DOHH2 (cell line): Measurements from ENCODE around the gene HEATR5A.

Source experiments
- H3F3A ChIP-seq: fragments of 200-600 bp; sonication (generic), shearing (Covaris generic); 2 replicates; pipeline ENCODE4 v1.6.0; 2016; ENCODE audit warnings: antibody characterized with exemption, mild to moderate bottlenecking; ENCODE audit not compliant: control insufficient read depth, insufficient read depth
- H3K27ac ChIP-seq: fragments of 200-600 bp; sonication (generic); 2 replicates; pipeline ENCODE4 v1.5.1; 2014; ENCODE audit warnings: low read depth, mild to moderate bottlenecking, low read length, moderate library complexity
- H3K27me3 ChIP-seq: fragments of 200-600 bp; sonication (generic); 2 replicates; pipeline ENCODE4 v1.6.1; 2014; ENCODE audit warnings: mild to moderate bottlenecking, low read length, mixed read lengths; ENCODE audit not compliant: control insufficient read depth
- H3K36me3 ChIP-seq: fragments of 200-600 bp; sonication (generic); 2 replicates; pipeline ENCODE4 v1.6.1; 2014; ENCODE audit warnings: mild to moderate bottlenecking, low read length, moderate library complexity, mixed read lengths; ENCODE audit not compliant: control insufficient read depth
- H3K4me1 ChIP-seq: fragments of 200-600 bp; sonication (generic); 2 replicates; pipeline ENCODE4 v1.6.1; 2014; ENCODE audit warnings: mild to moderate bottlenecking, low read length, mixed read lengths; ENCODE audit not compliant: control insufficient read depth
- H3K4me2 ChIP-seq: fragments of 200-600 bp; sonication (generic); 2 replicates; pipeline ENCODE4 v1.6.0; 2014; ENCODE audit warnings: mild to moderate bottlenecking, low read length, moderate library complexity
- H3K4me3 ChIP-seq: fragments of 200-600 bp; sonication (generic); 2 replicates; pipeline ENCODE4 v1.5.1; 2014; ENCODE audit warnings: mild to moderate bottlenecking, low read length, mixed read lengths
- H3K79me2 ChIP-seq: fragments of 200-600 bp; sonication (generic); 2 replicates; pipeline ENCODE4 v1.6.1; 2014; ENCODE audit warnings: mild to moderate bottlenecking, low read length, mixed read lengths; ENCODE audit not compliant: control insufficient read depth
- H3K9me2 ChIP-seq: fragments of 200-600 bp; sonication (generic); replicated peaks from 2 replicates; pipeline ENCODE4 v1.6.1; 2014; ENCODE audit warnings: mild to moderate bottlenecking, low read length, mixed read lengths; ENCODE audit not compliant: control insufficient read depth
- H3K9me3 ChIP-seq: fragments of 200-600 bp; sonication (generic); 2 replicates; pipeline ENCODE4 v1.6.1; 2014; ENCODE audit warnings: antibody characterized with exemption, low read length, mixed read lengths; ENCODE audit not compliant: control insufficient read depth, insufficient read depth
- H4K20me1 ChIP-seq: fragments of 200-600 bp; sonication (generic); 2 replicates; pipeline ENCODE4 v1.6.0; 2014; ENCODE audit warnings: low read depth, mild to moderate bottlenecking, antibody characterized with exemption, low read length, moderate library complexity; ENCODE audit not compliant: control insufficient read depth, insufficient read depth
- CTCF ChIP-seq: fragments of 200-600 bp; sonication (generic); IDR thresholded peaks from one replicate; pipeline ENCODE4 v1.5.1; 2014; ENCODE audit warnings: antibody characterized with exemption, mild to moderate bottlenecking, low read depth, low read length; ENCODE audit not compliant: poor library complexity, severe bottlenecking
- EZH2phosphoT487 ChIP-seq: fragments of 200-600 bp; sonication (generic); IDR thresholded peaks from 2 replicates; pipeline ENCODE4 v1.6.1; 2017; ENCODE audit warnings: borderline replicate concordance, mild to moderate bottlenecking, antibody characterized with exemption, low read length, moderate library complexity, mixed read lengths

The HEATR5A gene

DNA sequence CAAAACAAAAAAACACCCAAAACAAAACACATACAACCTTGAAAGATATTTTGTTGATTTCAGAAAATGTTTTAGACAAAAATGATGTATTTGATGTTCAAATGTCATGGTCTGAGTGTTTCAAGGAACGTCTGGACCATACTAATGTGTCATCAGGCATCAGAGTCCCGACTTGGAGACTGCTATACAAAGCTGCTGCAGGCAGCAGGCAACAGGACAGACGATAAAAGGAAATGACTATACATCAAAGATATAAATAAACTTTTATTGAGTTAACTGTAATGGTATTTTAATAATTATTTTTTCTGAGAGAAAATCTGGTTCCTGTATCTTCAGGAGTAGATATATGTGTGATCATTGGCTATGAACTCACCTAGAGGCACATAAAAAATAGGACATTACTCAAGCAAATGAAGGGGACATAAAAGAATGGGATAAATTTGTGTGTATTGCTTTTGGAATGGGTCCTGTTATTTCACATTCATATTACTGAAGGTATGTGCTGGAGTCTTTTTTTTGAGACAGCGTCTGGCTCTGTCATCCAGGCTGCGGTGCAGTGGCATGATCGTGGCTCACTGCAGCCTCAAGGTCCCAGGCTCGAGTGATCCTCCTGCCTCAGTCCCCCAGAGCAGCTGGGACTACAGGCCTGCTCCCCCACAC lies 125.5 kb downstream of the HEATR5A start:
- Histone ChIP-seq H3K9me3 (no peaks in the 10 kb centered on the region), H3K4me2 (no peak overlapping the region), H3K4me3 (no peak overlapping the region), H3K27me3 (no peaks in the 10 kb centered on the region), H3K27ac (no peak overlapping the region), H3K36me3 (no peaks in the 10 kb centered on the region), H3K9me2 (no peaks in the 10 kb centered on the region), H3F3A (no peaks in the 10 kb centered on the region), H3K79me2 (no peaks in the 10 kb centered on the region), H3K4me1 (peaks cover 19% of the 10 kb centered on the region), H4K20me1 (no peaks in the 10 kb centered on the region; the same call in 1 of the 2 replicates)
- TF ChIP-seq CTCF = no peak
- no peak for TF ChIP-seq EZH2phosphoT487

DNA sequence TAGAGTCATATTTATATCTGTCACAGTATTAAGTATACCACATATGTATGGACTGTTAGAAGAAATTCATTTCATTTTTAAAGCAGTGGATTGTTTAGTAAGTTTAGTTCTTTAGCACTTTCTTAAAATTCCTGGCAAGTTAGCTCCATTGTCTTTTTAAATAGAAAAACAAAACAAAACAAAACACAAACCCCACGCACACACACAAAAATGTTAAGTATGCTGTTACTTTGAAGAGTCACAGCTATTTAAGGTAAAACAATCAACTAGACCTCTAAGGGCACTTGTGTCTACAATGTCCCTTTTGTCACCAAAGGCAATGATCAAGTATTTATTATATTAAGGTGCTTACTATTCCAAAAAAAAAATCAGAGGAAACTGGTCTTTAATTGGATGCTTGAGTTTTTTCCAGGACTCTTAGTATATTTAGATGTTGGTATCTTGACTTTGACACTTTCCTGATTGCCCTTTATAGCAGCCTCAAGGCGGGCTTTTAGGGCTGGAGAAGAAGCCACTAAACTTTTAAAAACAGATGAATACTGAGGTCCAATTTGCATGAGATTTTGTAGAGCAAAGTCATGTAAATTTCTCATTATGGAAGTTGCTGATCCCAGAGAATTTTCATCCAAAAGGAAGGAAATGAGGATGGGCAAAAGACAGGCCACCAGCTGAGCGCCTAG lies 127.3 kb downstream of the HEATR5A start:
- Histone ChIP-seq H3F3A (no peaks in the 10 kb centered on the region), H3K4me3 (no peak overlapping the region), H4K20me1 (no peaks in the 10 kb centered on the region), H3K4me2 (no peak overlapping the region), H3K36me3 (no peaks in the 10 kb centered on the region), H3K9me3 (no peaks in the 10 kb centered on the region), H3K27ac (no peak overlapping the region), H3K79me2 (no peaks in the 10 kb centered on the region), H3K9me2 (no peaks in the 10 kb centered on the region), H3K27me3 (no peaks in the 10 kb centered on the region), H3K4me1 (peaks cover 17% of the 10 kb centered on the region)
- TF ChIP-seq EZH2phosphoT487 (no peak), CTCF (no peak)

- no peak overlapping the region for H3K27ac ChIP-seq
- TF ChIP-seq CTCF (no peak), EZH2phosphoT487 (no peak)
- no peaks in the 10 kb centered on the region for H3K79me2 ChIP-seq
- no peak overlapping the region for H3K4me3 ChIP-seq
- peaks cover 14% of the 10 kb centered on the region; the same call in 1 of the 2 replicates for H3K9me3 ChIP-seq
- no peaks in the 10 kb centered on the region for H3K27me3 ChIP-seq
- H3K4me1 ChIP-seq = peaks cover 8% of the 10 kb centered on the region
- H3K4me2 ChIP-seq = no peak overlapping the region
- H3K36me3 ChIP-seq = no peaks in the 10 kb centered on the region
- no peaks in the 10 kb centered on the region for H3K9me2 ChIP-seq
- no peaks in the 10 kb centered on the region for H3F3A ChIP-seq
- no peaks in the 10 kb centered on the region for H4K20me1 ChIP-seq
These were observed 129.1 kb downstream of the HEATR5A start for GRCh38 chr14:31291210-31291609.
